ENCODE measurements around the gene FNBP1. TPM values are rescaled to one million over a fixed set of nuclear protein-coding genes. Genes with fewer than 3 reads are reported as not detected.

The FNBP1 gene
- polyA plus RNA-seq, 4 donors, result 42.1 to 53.5 (median 49.1) TPM

- DNase-seq (ENCODE audit: low read depth in 4 of 4, low spot score in 3 of 4), result no peak
Observed at GRCh38 chr9:129839324-129840023, 203.5 kb downstream of the FNBP1 start.

DNA sequence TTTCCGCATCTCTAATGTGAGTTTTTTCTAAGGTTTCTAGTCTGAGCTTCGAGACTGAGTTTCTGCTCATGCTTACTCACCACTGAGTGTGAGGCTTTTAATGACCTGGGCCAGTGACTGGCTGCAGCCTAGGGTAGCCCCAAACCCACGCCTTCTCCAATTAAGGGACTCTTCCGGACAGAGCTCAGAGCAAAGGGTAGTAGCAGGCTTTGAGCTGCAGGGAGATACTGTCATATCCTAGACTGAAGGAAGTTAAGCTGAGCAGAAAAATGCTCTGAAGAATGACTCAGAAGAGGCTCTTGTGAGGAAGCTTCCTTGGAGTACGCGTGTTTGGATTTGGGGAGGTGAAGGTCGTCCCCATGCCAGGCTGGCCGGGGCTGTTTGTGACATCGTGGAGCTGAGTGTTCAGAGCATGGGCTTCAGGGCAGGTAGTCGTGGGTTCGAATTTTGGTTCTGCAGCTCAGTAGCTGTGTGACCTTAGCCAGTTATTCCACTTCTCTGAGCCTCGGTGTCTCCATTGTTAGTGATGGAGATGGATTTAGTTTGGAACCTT lies 204.2 kb downstream of the FNBP1 start:
- DNase-seq (ENCODE audit: low read depth in 4 of 4, low spot score in 3 of 4), result no peak

Other genes starting within 250 kb of the FNBP1 start
- 10 to 100 TPM; 20.0 to 22.2 (median 21.3) TPM for gene TOR1B, start 240.0 kb downstream of the FNBP1 start, polyA plus RNA-seq (ENCODE audit: insufficient read length in 4 of 4)
- 10 to 100 TPM; 44.0 to 46.4 (median 44.2) TPM for gene TOR1A, start 219.1 kb downstream of the FNBP1 start, polyA plus RNA-seq (ENCODE audit: insufficient read length in 4 of 4)
- gene C9orf78, start 207.9 kb downstream of the FNBP1 start, polyA plus RNA-seq (ENCODE audit: insufficient read length in 4 of 4), result 10 to 100 TPM; 73.0 to 82.1 (median 78.6) TPM
- 10 to 100 TPM; 18.1 to 26.4 (median 22.0) TPM for gene USP20, start 207.7 kb downstream of the FNBP1 start, polyA plus RNA-seq (ENCODE audit: insufficient read length in 4 of 4)
- gene GPR107, start 10.7 kb upstream of the FNBP1 start, polyA plus RNA-seq (ENCODE audit: insufficient read length in 4 of 4), result 10 to 100 TPM; 54.8 to 60.6 (median 55.7) TPM
- gene NCS1, start 129.2 kb upstream of the FNBP1 start, polyA plus RNA-seq (ENCODE audit: insufficient read length in 4 of 4), result 10 to 100 TPM; 25.5 to 32.3 (median 29.2) TPM
- gene HMCN2, start 222.6 kb upstream of the FNBP1 start, polyA plus RNA-seq (ENCODE audit: insufficient read length in 4 of 4), result 1 to 10 TPM in 1 of 4 donors, under 1 TPM in 3; 0.50 to 1.6 (median 0.79) TPM